CD4-positive, alpha-beta T cell treated with Interleukin-4 for 4 hours (primary cell): ENCODE data around the gene DUS4L.

Experiments used
- DNase-seq: peaks from one replicate; pipeline ENCODE4 v3.0.0-alpha.2; 2020

The DUS4L gene

GRCh38 chr7:107615910-107616680, 52.3 kb downstream of the DUS4L start:
- no peak for DNase-seq

- no peak for DNase-seq
Observed at GRCh38 chr7:107622429-107622828, 58.7 kb downstream of the DUS4L start.

DNA sequence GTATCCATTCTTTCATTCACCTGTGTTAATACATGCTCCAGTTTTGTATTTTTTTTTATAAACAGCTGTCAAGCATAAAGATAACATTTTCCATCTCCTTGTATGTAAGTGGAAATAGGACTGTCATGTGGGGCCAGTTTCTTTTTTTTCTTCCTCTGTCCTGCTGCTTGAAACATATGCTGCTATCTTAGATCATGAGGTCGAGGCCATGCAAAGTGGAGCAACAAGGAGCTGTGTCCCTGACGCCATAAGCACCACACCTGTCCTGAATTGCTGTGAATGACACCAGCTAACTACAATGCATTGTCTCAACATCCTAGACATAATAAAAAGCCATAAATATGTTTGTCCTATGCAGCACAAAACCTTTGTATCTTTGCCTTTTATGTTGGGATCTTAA, 59.1 kb downstream of the DUS4L start:
- no peak for DNase-seq

DNA sequence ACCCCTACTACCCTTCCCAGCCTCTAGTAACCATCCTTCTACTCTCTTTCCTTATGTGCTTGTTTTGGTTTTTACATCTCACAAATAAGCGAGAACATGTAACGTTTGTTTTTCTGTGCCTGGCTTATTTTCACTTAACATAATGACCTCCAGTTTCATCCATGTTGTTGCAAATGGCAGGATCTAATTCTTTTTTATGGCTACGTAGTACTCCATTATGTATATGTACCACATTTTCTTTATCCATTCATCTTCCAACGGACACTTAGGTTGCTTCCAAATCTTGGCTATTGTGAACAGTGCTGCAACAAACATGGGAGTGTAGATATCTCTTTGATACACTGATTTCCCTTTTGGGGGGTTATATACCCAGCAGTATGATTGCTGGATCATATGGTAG, 63.2 kb downstream of the DUS4L start:
- no peak for DNase-seq
